Osteoblast (primary cell): Measurements from ENCODE around the gene VPS52. TPM values are rescaled to one million over a fixed set of nuclear protein-coding genes. Genes with fewer than 3 reads are reported as not detected.
A peak's percentile ranks its signal among the peaks of the same experiment; 100 is the strongest.

Experiments
- DNase-seq: peaks from one replicate; pipeline ENCODE4 v3.0.0; 2011; ENCODE audit warnings: low spot score, mixed read lengths; ENCODE audit not compliant: insufficient read length; ENCODE audit errors: missing footprints
- H2AFZ ChIP-seq: 2 replicates; pipeline ENCODE4 v1.6.0; 2011; ENCODE audit warnings: mild to moderate bottlenecking, low read length
- H3K27ac ChIP-seq: 2 replicates; pipeline ENCODE4 v1.5.1; 2011; ENCODE audit warnings: mild to moderate bottlenecking, low read depth, low read length, moderate library complexity
- H3K27me3 ChIP-seq: 2 replicates; pipeline ENCODE4 v1.6.0; 2012; ENCODE audit warnings: mild to moderate bottlenecking, control low read depth, inconsistent platforms, low read length, moderate library complexity; ENCODE audit not compliant: insufficient read depth
- H3K36me3 ChIP-seq: 2 replicates; pipeline ENCODE4 v1.5.1; 2011; ENCODE audit warnings: mild to moderate bottlenecking, low read length, control low read depth, moderate library complexity; ENCODE audit not compliant: insufficient read depth
- H3K4me1 ChIP-seq: 2 replicates; pipeline ENCODE4 v1.5.1; 2011; ENCODE audit warnings: mild to moderate bottlenecking, low read length, control low read depth, moderate library complexity; ENCODE audit not compliant: insufficient read depth
- H3K4me2 ChIP-seq: 2 replicates; pipeline ENCODE4 v1.6.0; 2011; ENCODE audit warnings: mild to moderate bottlenecking, low read length; ENCODE audit not compliant: insufficient read depth
- H3K4me3 ChIP-seq: fragments of 200-600 bp; sonication (generic); 3 replicates; pipeline ENCODE4 v1.5.1; 2012; ENCODE audit warnings: mild to moderate bottlenecking, low read length, inconsistent platforms; ENCODE audit not compliant: insufficient read depth
- H3K79me2 ChIP-seq: 2 replicates; pipeline ENCODE4 v1.6.0; 2012; ENCODE audit warnings: mild to moderate bottlenecking, low read length, control low read depth, inconsistent platforms; ENCODE audit not compliant: insufficient read depth
- H3K9me3 ChIP-seq: 2 replicates; pipeline ENCODE4 v1.5.1; 2011; ENCODE audit warnings: low read depth, low read length, control low read depth
- H4K20me1 ChIP-seq: 2 replicates; pipeline ENCODE4 v1.6.0; 2012; ENCODE audit warnings: mild to moderate bottlenecking, low read length, control low read depth; ENCODE audit not compliant: insufficient read depth
- total RNA-seq: library from RNA; depleted of rRNA; stranded (reverse); fragments of >200 nt; gene quantifications from 2 replicates; pipeline ENCODE4 v1.2.3, GENCODE V29; 2012
- TF ChIP-seq, protein P1 (sequence below): IDR thresholded peaks from 2 replicates; pipeline ENCODE4 v1.5.1; 2011; ENCODE audit warnings: mild to moderate bottlenecking, low read depth, low read length, moderate library complexity; ENCODE audit errors: extremely low read depth

VPS52 gene
- total RNA-seq, 1 donor, result 42.7 TPM

DNA sequence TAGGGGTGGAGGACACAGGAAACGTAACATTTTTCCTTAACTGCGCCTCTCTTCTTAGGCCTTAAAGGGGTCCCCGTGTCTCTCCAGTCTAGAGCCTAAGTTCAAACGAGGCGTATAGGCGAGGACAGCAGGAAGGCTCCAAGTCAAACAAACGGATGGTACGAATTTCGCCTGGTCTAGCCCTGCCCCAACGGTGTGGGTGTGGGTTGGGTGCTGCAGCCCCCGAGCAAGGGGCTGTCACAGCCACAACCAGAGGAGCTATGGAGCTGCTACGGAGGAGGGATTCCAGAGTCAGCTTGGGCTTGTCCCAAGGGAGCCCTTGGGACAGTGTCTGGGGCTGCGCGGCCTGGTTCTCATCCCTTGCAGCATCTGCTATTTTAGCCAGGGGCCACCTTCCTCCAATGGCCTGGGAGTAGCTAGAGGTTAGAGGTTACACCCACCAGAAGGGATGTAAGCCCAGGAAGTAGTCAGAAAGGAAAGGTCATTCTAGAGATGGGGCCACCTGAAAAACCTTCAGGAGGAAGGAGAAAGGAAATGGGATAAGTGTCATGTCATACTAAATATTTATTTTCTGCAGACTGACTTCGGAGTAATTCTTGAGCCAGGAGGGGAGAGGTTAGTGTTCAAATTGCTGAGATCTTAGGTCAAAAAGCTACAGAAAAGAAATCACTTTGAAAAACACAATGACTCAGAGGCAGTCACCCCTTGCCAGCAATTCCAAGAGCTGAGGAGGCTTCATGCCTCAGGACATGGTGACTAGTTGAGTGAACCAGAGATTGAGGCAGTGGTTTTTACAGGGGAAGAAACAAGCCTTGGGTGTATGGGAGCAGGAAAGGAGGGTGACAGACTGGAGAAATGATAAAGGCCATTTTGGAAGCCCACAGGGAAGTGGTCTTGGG is 21.7 kb downstream of the VPS52 start:
- Histone ChIP-seq H3K4me2 (peak overlapping the region; percentile 95), H2AFZ (peak overlapping the region; percentile 78), H3K4me1 (peaks cover 44% of the 10 kb centered on the region), H3K36me3 (peaks cover 7% of the 10 kb centered on the region), H3K9me3 (no peaks in the 10 kb centered on the region), H3K79me2 (peaks cover 10% of the 10 kb centered on the region), H3K27me3 (no peaks in the 10 kb centered on the region), H3K27ac (peak overlapping the region; percentile 95), H3K4me3 (peak overlapping the region; percentile 74), H4K20me1 (no peaks in the 10 kb centered on the region)
- DNase-seq, result peak; percentile 78
- TF ChIP-seq, protein P1, sequence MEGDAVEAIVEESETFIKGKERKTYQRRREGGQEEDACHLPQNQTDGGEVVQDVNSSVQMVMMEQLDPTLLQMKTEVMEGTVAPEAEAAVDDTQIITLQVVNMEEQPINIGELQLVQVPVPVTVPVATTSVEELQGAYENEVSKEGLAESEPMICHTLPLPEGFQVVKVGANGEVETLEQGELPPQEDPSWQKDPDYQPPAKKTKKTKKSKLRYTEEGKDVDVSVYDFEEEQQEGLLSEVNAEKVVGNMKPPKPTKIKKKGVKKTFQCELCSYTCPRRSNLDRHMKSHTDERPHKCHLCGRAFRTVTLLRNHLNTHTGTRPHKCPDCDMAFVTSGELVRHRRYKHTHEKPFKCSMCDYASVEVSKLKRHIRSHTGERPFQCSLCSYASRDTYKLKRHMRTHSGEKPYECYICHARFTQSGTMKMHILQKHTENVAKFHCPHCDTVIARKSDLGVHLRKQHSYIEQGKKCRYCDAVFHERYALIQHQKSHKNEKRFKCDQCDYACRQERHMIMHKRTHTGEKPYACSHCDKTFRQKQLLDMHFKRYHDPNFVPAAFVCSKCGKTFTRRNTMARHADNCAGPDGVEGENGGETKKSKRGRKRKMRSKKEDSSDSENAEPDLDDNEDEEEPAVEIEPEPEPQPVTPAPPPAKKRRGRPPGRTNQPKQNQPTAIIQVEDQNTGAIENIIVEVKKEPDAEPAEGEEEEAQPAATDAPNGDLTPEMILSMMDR, result no peak

DNA sequence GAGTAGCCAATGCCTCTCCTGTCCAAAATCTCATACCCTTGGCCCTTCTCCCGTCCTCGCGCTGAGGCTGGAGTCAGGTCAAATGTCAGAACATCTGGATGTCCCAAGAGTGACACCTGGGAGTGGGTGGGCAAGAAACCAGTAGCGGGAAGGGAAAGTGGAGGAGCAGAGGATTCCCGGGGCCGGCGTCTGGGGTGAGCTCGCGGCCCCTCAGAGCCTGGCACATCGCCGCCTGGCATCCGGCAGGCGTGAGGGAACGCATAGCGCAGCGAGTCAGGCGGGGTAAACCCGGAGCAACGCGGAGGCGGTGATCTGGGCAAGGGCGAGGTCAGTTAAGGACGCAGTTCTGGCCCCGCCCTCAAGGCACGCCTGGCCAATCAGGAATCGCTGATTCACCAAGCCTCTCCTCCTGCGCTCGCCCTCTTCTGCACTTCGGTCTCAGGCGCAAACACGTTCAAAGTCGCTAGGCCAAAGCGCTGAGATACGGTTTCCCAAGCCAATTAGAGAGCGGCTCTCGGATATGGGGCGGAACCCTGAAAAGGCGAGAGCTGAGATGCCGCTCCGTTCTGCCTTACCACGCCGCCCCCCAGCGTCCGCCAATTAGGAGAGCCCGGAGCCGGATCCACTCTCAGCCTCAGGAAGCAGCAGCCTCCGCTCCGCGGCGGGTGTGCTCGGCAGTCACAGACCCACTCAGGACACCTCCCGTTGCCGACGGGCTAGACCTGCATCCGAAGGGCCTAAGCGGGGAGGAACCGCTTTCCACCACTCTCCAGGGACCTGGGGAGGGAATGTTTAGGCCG is 22.5 kb downstream of the VPS52 start:
- H2AFZ ChIP-seq, result peak overlapping the region; percentile 84
- peaks cover 10% of the 10 kb centered on the region for H3K79me2 ChIP-seq
- H3K36me3 ChIP-seq, result peaks cover 7% of the 10 kb centered on the region
- peak overlapping the region; percentile 95 for H3K27ac ChIP-seq
- peak; percentile 94 for DNase-seq
- peak overlapping the region; percentile 74 for H3K4me3 ChIP-seq
- H4K20me1 ChIP-seq, result no peaks in the 10 kb centered on the region
- H3K4me1 ChIP-seq, result peaks cover 44% of the 10 kb centered on the region
- TF ChIP-seq, protein P1, result no peak
- H3K9me3 ChIP-seq, result no peaks in the 10 kb centered on the region
- H3K4me2 ChIP-seq, result peak overlapping the region; percentile 95
- H3K27me3 ChIP-seq, result no peaks in the 10 kb centered on the region

DNA sequence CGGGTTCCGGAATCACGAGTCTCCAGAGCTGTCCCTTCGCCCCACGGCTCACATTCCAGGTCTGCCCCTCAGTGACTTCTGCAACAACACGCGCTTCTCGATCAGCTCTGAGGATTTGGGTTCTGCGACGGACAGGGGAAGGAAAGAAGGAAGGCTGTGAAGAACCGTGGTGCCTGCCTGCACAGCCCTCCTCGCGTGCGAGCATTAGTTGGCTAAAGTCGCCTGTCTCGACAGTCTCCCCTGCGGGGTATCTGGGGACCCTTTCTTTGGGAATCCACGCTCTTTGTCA is 23.1 kb downstream of the VPS52 start:
- H4K20me1 ChIP-seq, result no peaks in the 10 kb centered on the region
- H2AFZ ChIP-seq, result peak overlapping the region; percentile 84

More for the DNA sequence above, 23.1 kb downstream of the VPS52 start:
- peaks cover 10% of the 10 kb centered on the region for H3K79me2 ChIP-seq
- no peaks in the 10 kb centered on the region for H3K27me3 ChIP-seq
- H3K4me3 ChIP-seq, result peak overlapping the region; percentile 74
- TF ChIP-seq, protein P1, result peak; percentile 4
- peaks cover 44% of the 10 kb centered on the region for H3K4me1 ChIP-seq
- H3K9me3 ChIP-seq, result no peaks in the 10 kb centered on the region
- peak overlapping the region; percentile 95 for H3K27ac ChIP-seq
- H3K4me2 ChIP-seq, result peak overlapping the region; percentile 95
- peaks cover 7% of the 10 kb centered on the region for H3K36me3 ChIP-seq
- DNase-seq, result no peak
